Left renal cortex interstitium (tissue), 4 donors: Measurements from ENCODE around the gene PTH1R. TPM values are rescaled to one million over a fixed set of nuclear protein-coding genes. Genes with fewer than 3 reads are reported as not detected.

Experiments
- DNase-seq, 4 donors: peaks; one replicate each; pipeline ENCODE4 v3.0.0-alpha.2; 2013; ENCODE audit warnings: low read depth in 4 of 4, low spot score in 2 of 4, missing footprints in 1 of 4
- polyA plus RNA-seq, 4 donors: library from polyadenylated mRNA; unstranded; fragments of 120-200 nt; gene quantifications; one replicate each; pipeline ENCODE4 v1.2.1, GENCODE V29; 2013; ENCODE audit not compliant: insufficient read length in 4 of 4

Gene PTH1R
- polyA plus RNA-seq, 4 donors, result 181 to 236 (median 230) TPM

- DNase-seq, result no peak
These were observed 48.9 kb downstream of the PTH1R start for GRCh38 chr3:46926447-46926846.

- no peak for DNase-seq
These were observed 49.6 kb downstream of the PTH1R start for GRCh38 chr3:46926871-46927717.

- DNase-seq, result no peak
These were observed 50.2 kb downstream of the PTH1R start for GRCh38 chr3:46927718-46928073.

- DNase-seq, result no peak
These were observed 50.8 kb downstream of the PTH1R start for GRCh38 chr3:46928282-46928681.

- no peak for DNase-seq
These were observed 51.8 kb downstream of the PTH1R start for GRCh38 chr3:46929324-46929723.

GRCh38 chr3:46930166-46930944 lies 52.8 kb downstream of the PTH1R start:
- DNase-seq, result no peak

- no peak for DNase-seq
These were observed 53.5 kb downstream of the PTH1R start for GRCh38 chr3:46930945-46931403.

- DNase-seq, result no peak
These were observed 54.3 kb downstream of the PTH1R start for GRCh38 chr3:46931631-46932331.

GRCh38 chr3:46932455-46933225 lies 55.1 kb downstream of the PTH1R start:
- no peak for DNase-seq

GRCh38 chr3:46933261-46933660 lies 55.7 kb downstream of the PTH1R start:
- no peak for DNase-seq

GRCh38 chr3:46934072-46934471 lies 56.6 kb downstream of the PTH1R start:
- no peak for DNase-seq

- DNase-seq, result no peak
These were observed 57.1 kb downstream of the PTH1R start for GRCh38 chr3:46934498-46935167.

GRCh38 chr3:46935168-46935858 lies 57.8 kb downstream of the PTH1R start:
- DNase-seq, result no peak

GRCh38 chr3:46935989-46936558 lies 58.6 kb downstream of the PTH1R start:
- no peak for DNase-seq

GRCh38 chr3:46936733-46937250 lies 59.3 kb downstream of the PTH1R start:
- no peak for DNase-seq

- no peak for DNase-seq
These were observed 60.6 kb downstream of the PTH1R start for GRCh38 chr3:46938118-46938517.

GRCh38 chr3:46939578-46940445 lies 62.3 kb downstream of the PTH1R start:
- DNase-seq, result no peak

GRCh38 chr3:46942076-46942475 lies 64.6 kb downstream of the PTH1R start:
- DNase-seq, result no peak
